CD4-positive, alpha-beta T cell (primary cell): Measurements from ENCODE around the gene INTS11. TPM values are rescaled to one million over a fixed set of nuclear protein-coding genes. Genes with fewer than 3 reads are reported as not detected.

Experiments
- ATAC-seq: fragments of 200-7000 bp; cut with Tn5 transposase; one replicate; pipeline ENCODE4 v1.10.0; 2022; ENCODE audit warnings: mild to moderate bottlenecking; ENCODE audit not compliant: poor library complexity
- CTCF ChIA-PET: fragments of 350-600 bp; sonication (Branson Sonifier 250); formaldehyde crosslinking; loops from one replicate; lab custom pipeline; 2021; ENCODE audit warnings: antibody characterized with exemption, inconsistent platforms; lab: Charles Lee
- POLR2A ChIA-PET: fragments of 350-600 bp; sonication (Branson Sonifier 250); formaldehyde crosslinking; loops from one replicate; lab custom pipeline; 2021; ENCODE audit warnings: antibody characterized with exemption, inconsistent platforms; lab: Charles Lee
- DNase-seq, 14 experiments: peaks; one replicate each; pipeline ENCODE4 v3.0.0-alpha.2; 2013 to 2020; ENCODE audit warnings: mixed read lengths in 2 of 14
- H3K27ac ChIP-seq, 2 donors: one replicate each; pipeline versions ENCODE4 v1.5.1 to v1.7.0; 2013; ENCODE audit warnings: low read length in 2 of 2, low read depth in 1 of 2, mild to moderate bottlenecking in 1 of 2
- H3K27me3 ChIP-seq, 2 experiments: 1 replicate in 1 of 2; 2 replicates in 1 of 2; pipeline versions ENCODE4 v1.6.1 to v1.7.0; 2013; ENCODE audit warnings: low read length in 2 of 2, control low read depth in 1 of 2, mild to moderate bottlenecking in 1 of 2, moderate library complexity in 1 of 2; ENCODE audit not compliant: insufficient read depth in 2 of 2, control insufficient read depth in 1 of 2
- H3K36me3 ChIP-seq: one replicate; pipeline ENCODE4 v1.6.1; 2013; ENCODE audit warnings: low read length, control low read depth; ENCODE audit not compliant: insufficient read depth
- H3K4me1 ChIP-seq: one replicate; pipeline ENCODE4 v1.6.1; 2013; ENCODE audit warnings: low read length, control low read depth; ENCODE audit not compliant: insufficient read depth
- H3K4me3 ChIP-seq: one replicate; pipeline ENCODE4 v1.5.1; 2013; ENCODE audit warnings: mild to moderate bottlenecking, low read length, moderate library complexity
- H3K9me3 ChIP-seq, 2 experiments: 1 replicate in 1 of 2; 2 replicates in 1 of 2; pipeline versions ENCODE4 v1.6.1 to v1.7.0; 2013; ENCODE audit warnings: low read length in 2 of 2, mild to moderate bottlenecking in 2 of 2, control low read depth in 1 of 2, moderate library complexity in 1 of 2; ENCODE audit not compliant: control insufficient read depth in 1 of 2, insufficient read depth in 1 of 2
- H3K27ac Mint-ChIP-seq: one replicate; pipeline ENCODE4 v1.8.0; 2020; ENCODE audit warnings: mixed read lengths
- H3K27me3 Mint-ChIP-seq: one replicate; pipeline ENCODE4 v1.8.0; 2021; ENCODE audit warnings: mixed read lengths
- H3K36me3 Mint-ChIP-seq: one replicate; pipeline ENCODE4 v1.8.0; 2021; ENCODE audit warnings: low read depth, mixed read lengths
- H3K4me1 Mint-ChIP-seq: one replicate; pipeline ENCODE4 v1.8.0; 2021; ENCODE audit warnings: low read depth, mixed read lengths
- H3K4me3 Mint-ChIP-seq: one replicate; pipeline ENCODE4 v1.8.0; 2020; ENCODE audit warnings: mild to moderate bottlenecking, mixed read lengths
- H3K9me3 Mint-ChIP-seq: one replicate; pipeline ENCODE4 v1.8.0; 2020; ENCODE audit warnings: mixed read lengths
- CTCF ChIP-seq: fragments of 200-600 bp; IDR thresholded peaks from one replicate; pipeline ENCODE4 v1.8.0; 2022; ENCODE audit warnings: antibody characterized with exemption, mild to moderate bottlenecking
- intact Hi-C, 2 experiments: fragments of 100-400 bp; cut with DNase I in 1 of 2; cut with micrococcal nuclease in 1 of 2; formaldehyde crosslinking; loops; one replicate each; pipeline versions ENCODE4 v1.15.1 to v1.9.0; 2023 to 2025; cut with DNase I, micrococcal nuclease
- total RNA-seq, 174 experiments: library from RNA in 2 of 174; stranded (reverse) in 2 of 174; gene quantifications; one replicate each; pipeline ENCODE4 v1.2.3 and lab custom pipeline; 2021 to 2026

The INTS11 gene
- total RNA-seq, 2 experiments from 2014 or later: 130 to 137 TPM

GRCh38 chr1:1373051-1373814 lies 48.8 kb upstream of the INTS11 start:
- Mint-ChIP-seq H3K36me3 (peaks cover 10% of the 10 kb centered on the region), H3K4me1 (peaks cover 41% of the 10 kb centered on the region), H3K27me3 (no peaks in the 10 kb centered on the region), H3K4me3 (peak overlapping the region; percentile 88), H3K27ac (peak overlapping the region; percentile 91), H3K9me3 (no peaks in the 10 kb centered on the region)
- Histone ChIP-seq H3K4me1 (peaks cover 54% of the 10 kb centered on the region), H3K27ac (no peak overlapping the region), H3K9me3 (no peaks in the 10 kb centered on the region), H3K4me3 (no peak overlapping the region), H3K27me3 (no peaks in the 10 kb centered on the region), H3K36me3 (peaks cover 4% of the 10 kb centered on the region)
- TF ChIP-seq CTCF: no peak
- DNase-seq (peak in 1 of 14 experiments; percentile 41), ATAC-seq (no peak)
- intact Hi-C loops: loop anchor here (2.0 to 10.0 kb wide), 2 partner anchors 68 kb away; partner anchors contain the start of genes ACAP3 (in 1 of the 2) and PUSL1 (in 1 of the 2)
- POLR2A ChIA-PET: interaction anchor here (2.3 to 4.1 kb wide), 3 partner anchors 19 to 27 kb away, joined by 11 to 23 read pairs (median 12); partner anchors contain the start of gene CCNL2
- CTCF ChIA-PET: interaction anchor here (0.8 kb wide), 1 partner anchor 25 kb away, joined by 3 read pairs; no protein-coding TSS in a partner anchor

GRCh38 chr1:1371746-1372711 lies 47.6 kb upstream of the INTS11 start:
- peaks cover 10% of the 10 kb centered on the region for H3K36me3 Mint-ChIP-seq
- ChIA-PET POLR2A (interaction anchor here (0.7 to 4.1 kb wide), 6 partner anchors 18 to 408 kb away, joined by 3 to 23 read pairs (median 5); partner anchors contain the start of genes CCNL2 and DVL1), CTCF (interaction anchor here (0.6 to 1.8 kb wide), 7 partner anchors 18 to 241 kb away, joined by 3 to 10 read pairs (median 3); partner anchors contain the start of gene CCNL2)
- H3K4me1 ChIP-seq: peaks cover 54% of the 10 kb centered on the region
- peaks cover 4% of the 10 kb centered on the region for H3K36me3 ChIP-seq
- peak overlapping the region; percentile 80 for H3K4me3 Mint-ChIP-seq
- peak overlapping the region; percentile 45 for H3K4me3 ChIP-seq
- H3K27ac Mint-ChIP-seq: peak overlapping the region; percentile 88
- H3K27ac ChIP-seq: peak overlapping the region in 1 of 2 donors; percentile 59
- TF ChIP-seq CTCF: peak; percentile 93
- no peaks in the 10 kb centered on the region for H3K9me3 Mint-ChIP-seq
- peak; percentile 26 for ATAC-seq
- H3K9me3 ChIP-seq: peaks cover 0 to 6% of the 10 kb centered on the region in 2 experiments
- no peaks in the 10 kb centered on the region for H3K27me3 ChIP-seq
- intact Hi-C loops: loop anchor here (1.0 to 10.0 kb wide), 6 partner anchors 17 to 339 kb away; partner anchors contain the start of genes ACAP3 (in 1 of the 2), DVL1 (in 1 of the 2) and PUSL1 (in 1 of the 2)
- peak; percentile 64 to 84 (median 73) for DNase-seq
- H3K27me3 Mint-ChIP-seq: no peaks in the 10 kb centered on the region
- peaks cover 43% of the 10 kb centered on the region for H3K4me1 Mint-ChIP-seq
